GM12878 (cell line): ENCODE measurements around the gene DMRTA2.

Source experiments
- BCL11A ChIP-seq: IDR thresholded peaks from 2 replicates; pipeline ENCODE4 v1.6.1; 2011; ENCODE audit warnings: low read depth, low read length
- CREB1 ChIP-seq: IDR thresholded peaks from 2 replicates; pipeline ENCODE4 v1.6.1; 2012; ENCODE audit warnings: low read depth, mild to moderate bottlenecking, inconsistent platforms
- EP300 ChIP-seq, 2 experiments: fragments of 150-350 bp in 1 of 2; IDR thresholded peaks; 2 replicates each; pipeline ENCODE4 v1.6.1; 2011 to 2012; ENCODE audit warnings: low read depth in 2 of 2, low read length in 2 of 2, borderline replicate concordance in 1 of 2, improper control_type of control experiment in 1 of 2, inconsistent platforms in 1 of 2; ENCODE audit not compliant: control insufficient read depth in 1 of 2
- MTA2 ChIP-seq: fragments of 450-650 bp; IDR thresholded peaks from 2 replicates; pipeline ENCODE4 v1.6.1; 2016; ENCODE audit warnings: low read depth, mild to moderate bottlenecking, moderate library complexity
- POLR2A ChIP-seq: IDR thresholded peaks from 2 replicates; pipeline ENCODE4 v1.6.1; 2011; ENCODE audit warnings: low read depth, mild to moderate bottlenecking, low read length
- SREBF2 ChIP-seq: IDR thresholded peaks from 2 replicates; pipeline ENCODE4 v1.6.1; 2012; ENCODE audit warnings: mild to moderate bottlenecking, low read length
- ZNF592 ChIP-seq: fragments of 450-650 bp; IDR thresholded peaks from 2 replicates; pipeline ENCODE4 v1.6.1; 2017; ENCODE audit warnings: mild to moderate bottlenecking, moderate library complexity
- TF ChIP-seq, protein P1 (sequence below), 3 experiments: IDR thresholded peaks in 2 of 3; conservative IDR thresholded peaks in 1 of 3; 2 replicates each; pipeline ENCODE4 v1.5.1; 2011; ENCODE audit warnings: low read depth in 3 of 3, low read length in 3 of 3, mild to moderate bottlenecking in 3 of 3, control low read depth in 2 of 3, moderate library complexity in 2 of 3, inconsistent platforms in 1 of 3, mixed read lengths in 1 of 3; ENCODE audit not compliant: control insufficient read depth in 2 of 3, insufficient read depth in 1 of 3; ENCODE audit errors: extremely low read depth in 1 of 3

DNA sequence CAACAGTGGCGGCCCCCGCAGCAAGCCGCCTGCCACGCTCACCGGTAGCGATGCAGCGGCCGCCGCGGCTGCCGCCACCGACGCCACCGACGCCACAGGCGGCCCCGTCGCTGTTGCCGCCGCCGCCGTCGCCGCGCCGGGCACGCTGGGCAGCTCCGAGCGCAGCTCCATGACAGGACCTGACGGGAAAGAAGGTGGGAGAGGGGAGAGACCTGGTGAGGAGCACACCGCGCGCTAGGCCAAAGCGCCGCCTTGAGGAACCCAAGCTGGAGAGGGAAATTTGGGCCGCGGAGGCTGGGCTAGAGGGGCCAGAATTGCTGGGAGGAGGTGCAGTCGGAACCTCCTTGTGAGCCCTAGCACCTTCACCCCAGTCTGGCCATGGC lies 1.9 kb downstream of the DMRTA2 start:
- TF ChIP-seq, protein P1, sequence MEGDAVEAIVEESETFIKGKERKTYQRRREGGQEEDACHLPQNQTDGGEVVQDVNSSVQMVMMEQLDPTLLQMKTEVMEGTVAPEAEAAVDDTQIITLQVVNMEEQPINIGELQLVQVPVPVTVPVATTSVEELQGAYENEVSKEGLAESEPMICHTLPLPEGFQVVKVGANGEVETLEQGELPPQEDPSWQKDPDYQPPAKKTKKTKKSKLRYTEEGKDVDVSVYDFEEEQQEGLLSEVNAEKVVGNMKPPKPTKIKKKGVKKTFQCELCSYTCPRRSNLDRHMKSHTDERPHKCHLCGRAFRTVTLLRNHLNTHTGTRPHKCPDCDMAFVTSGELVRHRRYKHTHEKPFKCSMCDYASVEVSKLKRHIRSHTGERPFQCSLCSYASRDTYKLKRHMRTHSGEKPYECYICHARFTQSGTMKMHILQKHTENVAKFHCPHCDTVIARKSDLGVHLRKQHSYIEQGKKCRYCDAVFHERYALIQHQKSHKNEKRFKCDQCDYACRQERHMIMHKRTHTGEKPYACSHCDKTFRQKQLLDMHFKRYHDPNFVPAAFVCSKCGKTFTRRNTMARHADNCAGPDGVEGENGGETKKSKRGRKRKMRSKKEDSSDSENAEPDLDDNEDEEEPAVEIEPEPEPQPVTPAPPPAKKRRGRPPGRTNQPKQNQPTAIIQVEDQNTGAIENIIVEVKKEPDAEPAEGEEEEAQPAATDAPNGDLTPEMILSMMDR (IDR thresholded peaks at IDR 0.05 in 2 of 3, conservative IDR thresholded peaks at IDR 0.05 in 1 of 3; ENCODE audit: control insufficient read depth in 2 of 3, extremely low read depth in 1 of 3, insufficient read depth in 1 of 3, low read depth in 3 of 3, low read length in 3 of 3), result no peak
- TF ChIP-seq EP300 (IDR thresholded peaks at IDR 0.05; ENCODE audit: borderline replicate concordance in 1 of 2, control insufficient read depth in 1 of 2, low read depth in 2 of 2, low read length in 2 of 2) (no peak), BCL11A (no peak), MTA2 (no peak), POLR2A (no peak), ZNF592 (no peak), CREB1 (no peak), SREBF2 (no peak)
